ENCODE results near the gene SDK1. TPM values are rescaled to one million over a fixed set of nuclear protein-coding genes. Genes with fewer than 3 reads are reported as not detected.

The SDK1 gene
- polyA plus RNA-seq, 12 donors: 1.7 to 5.8 (median 2.8) TPM; not detected in 1

DNA sequence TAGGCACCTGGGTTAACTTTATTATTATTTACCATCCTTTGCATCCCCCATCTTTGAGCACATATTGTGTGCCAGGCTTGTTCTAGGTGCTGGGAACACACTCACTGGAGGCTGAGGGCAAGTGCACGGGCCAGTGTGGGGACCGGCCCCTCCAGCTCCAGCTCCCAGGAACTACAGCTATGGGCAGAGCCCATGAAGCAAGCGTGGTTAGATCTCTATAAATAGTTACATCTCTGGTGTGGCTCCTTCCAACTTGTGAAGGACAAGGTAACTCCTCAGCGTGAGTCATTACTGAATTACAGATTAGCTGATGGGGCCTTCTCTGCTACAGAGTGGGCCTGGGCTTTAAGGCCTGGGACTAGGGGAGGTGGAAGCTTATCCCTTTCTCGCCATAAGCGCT is 583.5 kb downstream of the SDK1 start:
- no peak for DNase-seq

DNA sequence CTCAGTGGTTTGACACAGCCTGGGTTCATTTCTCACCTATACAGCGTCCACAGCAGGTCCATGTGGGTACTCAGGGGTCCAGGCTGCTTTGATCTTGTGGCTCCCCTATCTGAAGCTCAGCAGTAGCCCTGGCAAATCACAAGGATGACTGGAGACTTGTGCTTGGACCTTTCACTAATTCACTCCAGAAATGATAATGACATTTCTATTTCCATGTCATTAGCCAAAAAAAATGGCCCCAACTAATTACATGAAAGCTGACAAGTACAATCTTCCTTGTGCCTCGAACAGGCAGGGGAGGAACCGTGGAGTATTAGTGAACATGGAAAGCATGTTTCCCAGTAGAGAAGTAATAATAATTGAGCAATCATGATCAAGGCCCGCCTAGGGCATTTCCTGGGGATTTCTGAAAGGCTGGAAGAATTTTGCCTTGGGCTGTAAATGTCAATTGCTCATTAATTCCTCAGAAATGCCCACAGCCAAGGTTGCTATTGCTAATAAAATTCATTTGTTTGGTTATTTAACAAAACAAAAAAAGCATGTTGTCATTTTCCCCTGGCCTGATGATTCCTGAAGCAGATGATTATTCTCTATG is 586.1 kb downstream of the SDK1 start:
- DNase-seq: no peak

GRCh38 chr7:3888096-3888495 is 587.0 kb downstream of the SDK1 start:
- no peak for DNase-seq

DNA sequence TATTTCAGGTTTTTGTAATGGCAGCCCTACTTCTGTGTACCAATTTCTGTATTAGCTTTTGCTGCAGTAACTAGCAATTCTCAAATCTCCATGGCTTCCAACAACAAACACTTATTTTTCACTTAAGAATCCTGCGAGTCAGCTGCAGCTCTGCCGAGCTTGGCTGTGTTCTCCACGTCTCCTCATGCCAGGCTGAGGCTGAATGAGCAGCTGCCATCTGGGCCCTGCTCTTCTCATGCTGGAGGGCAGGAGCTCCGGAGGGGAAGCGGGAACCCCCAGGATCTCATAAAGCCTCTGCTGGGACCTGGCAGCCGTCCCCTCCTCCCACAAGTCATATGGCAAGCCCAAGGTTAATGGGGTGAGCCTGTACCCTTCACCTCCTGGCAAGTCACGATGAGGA is 591.1 kb downstream of the SDK1 start:
- no peak for DNase-seq

GRCh38 chr7:3892686-3893085 is 591.6 kb downstream of the SDK1 start:
- no peak for DNase-seq

DNA sequence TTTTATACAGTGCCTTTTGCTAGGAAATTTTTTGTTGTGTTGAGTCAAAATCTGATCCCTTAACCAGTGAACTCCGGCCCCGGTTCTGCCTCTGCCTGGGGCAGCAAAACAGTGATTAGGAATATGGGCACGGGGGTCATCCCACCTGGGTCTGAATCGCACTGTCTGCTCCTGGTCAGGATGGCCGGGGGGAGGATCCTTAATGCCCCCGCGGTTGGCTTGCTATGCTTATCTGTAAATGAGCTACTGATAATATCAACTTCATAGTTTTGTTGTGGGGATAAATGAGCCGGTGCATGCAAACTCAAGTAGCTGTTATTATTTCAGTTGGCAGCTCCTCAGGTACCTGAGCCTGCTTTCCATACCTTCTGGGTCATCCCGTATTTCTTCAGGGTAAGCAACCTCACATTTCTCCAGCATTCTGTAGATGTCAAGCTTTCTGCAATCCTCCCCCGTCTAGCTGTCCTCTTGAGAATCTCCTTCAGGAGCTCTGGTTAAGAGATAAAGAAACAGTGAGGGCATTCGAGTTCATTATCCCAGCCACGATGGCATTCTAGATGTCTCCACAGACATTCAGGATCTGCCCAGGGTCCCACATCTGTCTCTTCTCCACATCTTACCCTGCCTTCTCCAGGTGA is 592.2 kb downstream of the SDK1 start:
- DNase-seq: no peak

DNA sequence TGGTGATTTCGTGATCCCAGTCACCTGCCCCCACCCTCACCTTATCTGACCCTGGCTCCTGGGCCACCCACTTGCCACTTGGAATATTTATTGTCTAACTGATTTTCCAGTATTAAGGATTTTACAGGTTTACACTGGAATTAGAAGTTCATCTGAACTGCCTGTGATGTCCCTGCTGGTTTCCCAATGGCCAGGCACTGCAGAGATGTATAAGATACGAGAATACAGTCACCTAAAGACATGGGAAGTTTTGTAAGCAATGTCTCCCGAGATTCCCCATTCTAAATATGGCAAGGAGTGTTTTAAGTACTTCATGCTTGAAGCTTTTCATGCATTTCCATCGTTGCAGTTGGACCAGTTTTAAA is 592.7 kb downstream of the SDK1 start:
- DNase-seq: no peak

GRCh38 chr7:3895341-3896116 is 594.5 kb downstream of the SDK1 start:
- no peak for DNase-seq

DNA sequence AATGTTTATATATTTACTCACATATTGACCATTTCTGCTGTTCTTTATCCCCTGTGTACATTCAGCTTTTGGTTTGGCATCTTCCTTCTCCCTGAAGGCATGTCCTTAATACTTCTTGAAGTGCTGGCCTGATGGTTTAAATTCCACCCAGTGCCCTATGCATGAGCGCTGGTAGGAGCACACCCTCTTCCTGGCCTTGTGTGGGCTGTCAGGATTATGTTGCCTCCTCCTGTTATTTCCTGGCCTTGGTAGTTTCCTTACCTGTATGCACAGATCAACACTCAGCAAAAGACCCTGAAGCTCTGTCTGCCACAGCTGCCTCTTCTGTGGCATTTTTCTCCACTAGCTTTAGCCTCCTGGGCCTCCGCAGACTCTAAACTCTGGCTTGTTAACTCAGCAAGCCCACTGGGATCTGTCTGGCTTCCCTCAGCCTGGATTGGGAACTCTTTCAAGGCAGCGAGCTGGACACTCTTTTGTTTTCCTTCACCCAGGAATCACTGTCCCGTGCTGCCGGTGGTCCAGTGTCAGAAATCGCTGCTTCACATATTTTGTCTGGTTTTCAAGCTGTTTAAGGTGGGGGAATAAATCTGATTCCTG is 595.2 kb downstream of the SDK1 start:
- peak; percentile 36 for DNase-seq

- DNase-seq: no peak
Measured at GRCh38 chr7:3897430-3898372, 596.6 kb downstream of the SDK1 start.

DNA sequence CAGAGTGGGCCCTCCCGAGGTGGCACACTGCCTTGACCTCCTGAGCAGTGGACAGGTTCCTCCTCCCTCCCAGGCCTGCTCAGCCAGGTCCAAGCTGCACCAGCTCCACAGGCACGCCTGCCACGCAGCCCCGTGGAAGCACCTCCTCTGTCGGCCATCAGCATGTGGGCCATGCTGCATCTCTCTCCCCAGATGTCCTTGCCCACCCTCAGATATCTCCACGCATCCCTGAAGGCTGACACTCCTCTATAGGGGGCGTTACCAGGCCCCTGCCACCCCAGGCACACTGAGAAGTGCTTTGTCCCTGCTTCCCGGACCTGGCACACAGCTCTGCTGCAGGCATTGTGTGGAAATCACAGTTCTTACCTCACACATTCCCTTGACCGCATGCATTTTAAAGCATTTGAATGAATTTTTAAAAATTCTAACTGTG is 598.5 kb downstream of the SDK1 start:
- no peak for DNase-seq

GRCh38 chr7:3908153-3908552 is 607.1 kb downstream of the SDK1 start:
- no peak for DNase-seq

- DNase-seq: no peak
Measured at GRCh38 chr7:3909128-3909527, 608.1 kb downstream of the SDK1 start.

DNA sequence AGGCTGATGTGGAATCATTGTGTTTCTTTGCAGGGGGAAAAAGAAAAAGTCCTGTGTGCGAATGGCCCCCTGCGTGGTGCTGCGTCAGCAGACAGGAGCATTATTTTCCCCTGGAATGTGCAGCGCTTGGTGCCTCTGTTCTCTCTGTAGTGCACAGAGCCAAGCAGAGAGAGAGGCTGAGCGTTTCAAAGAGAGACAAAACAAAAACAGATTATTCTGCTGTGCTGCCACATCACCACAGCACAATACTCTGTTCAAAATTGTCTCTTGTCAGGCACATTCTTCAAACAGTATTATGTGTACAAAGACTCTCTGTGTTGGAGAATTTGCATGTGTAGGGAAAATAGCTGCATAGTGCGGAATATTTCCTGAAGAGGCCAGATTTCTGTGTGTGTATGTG is 609.0 kb downstream of the SDK1 start:
- DNase-seq: no peak

- no peak for DNase-seq
Measured at GRCh38 chr7:3911685-3912084, 610.6 kb downstream of the SDK1 start.

GRCh38 chr7:3912291-3912690 is 611.2 kb downstream of the SDK1 start:
- DNase-seq: no peak

- DNase-seq: no peak
Measured at GRCh38 chr7:3914051-3914775, 613.2 kb downstream of the SDK1 start.

GRCh38 chr7:3915337-3915878 is 614.4 kb downstream of the SDK1 start:
- DNase-seq: no peak

DNA sequence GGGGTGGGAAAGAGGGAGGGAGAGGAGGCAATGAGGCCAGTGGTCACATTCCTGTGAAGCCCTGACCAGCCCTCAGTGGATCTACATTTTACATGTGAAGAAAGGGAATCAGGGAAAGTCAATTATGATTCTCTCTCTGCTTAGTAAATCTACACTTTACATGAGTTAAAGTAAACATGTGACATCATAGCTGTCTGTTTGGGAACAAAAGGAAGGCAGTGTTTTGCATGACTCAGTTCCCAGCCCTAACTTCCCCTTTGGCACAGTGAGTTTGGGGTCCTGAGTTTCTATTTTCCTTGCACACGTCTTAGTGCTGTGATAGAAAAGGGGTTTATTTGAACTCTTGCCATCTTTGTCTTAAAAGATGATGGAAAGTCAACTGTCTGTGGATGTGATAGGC is 615.1 kb downstream of the SDK1 start:
- DNase-seq: no peak

GRCh38 chr7:3917436-3917835 is 616.4 kb downstream of the SDK1 start:
- DNase-seq: no peak

DNA sequence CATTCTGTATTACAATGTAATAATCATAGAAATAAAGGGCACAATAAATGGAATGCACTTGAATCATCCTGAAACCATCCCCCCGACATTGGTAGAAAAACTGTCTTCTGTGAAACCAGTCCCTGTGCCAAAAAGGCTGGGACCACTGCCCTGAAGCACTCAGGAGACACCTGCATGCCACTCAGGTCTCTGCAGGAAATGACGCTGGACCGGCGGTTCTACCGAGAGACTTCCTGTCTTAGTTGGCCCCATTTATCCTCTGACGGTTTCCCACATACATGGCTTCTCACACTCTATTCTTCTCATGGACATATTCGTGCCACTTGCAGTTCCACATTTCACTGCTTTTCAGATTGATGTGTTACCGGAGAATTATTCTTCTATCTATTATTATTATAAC is 617.5 kb downstream of the SDK1 start:
- no peak for DNase-seq

All from muscle of arm (tissue), 12 donors.